LNCaP clone FGC (cell line): ENCODE results near the gene LIMK2.

Experiments used
- DNase-seq: peaks from one replicate; pipeline ENCODE4 v3.0.0-alpha.2; 2011; ENCODE audit warnings: low read depth
- H3K4me3 ChIP-seq: 2 replicates; pipeline ENCODE4 v1.5.1; 2011; ENCODE audit warnings: mild to moderate bottlenecking, low read depth, low read length, control low read depth
- CTCF ChIP-seq: IDR thresholded peaks from 2 replicates; pipeline ENCODE4 v1.5.1; 2012; ENCODE audit warnings: mild to moderate bottlenecking; ENCODE audit not compliant: control insufficient read depth, insufficient read depth; ENCODE audit errors: extremely low read depth

The LIMK2 gene

GRCh38 chr22:31206896-31207687 is 5.0 kb upstream of the LIMK2 start:
- peak; percentile 92 for DNase-seq
- no peak for TF ChIP-seq CTCF
- 0 out of 2 replicates have a peak overlapping the region, but pooled peaks have one; percentile 15 for H3K4me3 ChIP-seq

- H3K4me3 ChIP-seq: no peak overlapping the region
- TF ChIP-seq CTCF: no peak
- no peak for DNase-seq
Measured at GRCh38 chr22:31210556-31211421, 1.3 kb upstream of the LIMK2 start.

DNA sequence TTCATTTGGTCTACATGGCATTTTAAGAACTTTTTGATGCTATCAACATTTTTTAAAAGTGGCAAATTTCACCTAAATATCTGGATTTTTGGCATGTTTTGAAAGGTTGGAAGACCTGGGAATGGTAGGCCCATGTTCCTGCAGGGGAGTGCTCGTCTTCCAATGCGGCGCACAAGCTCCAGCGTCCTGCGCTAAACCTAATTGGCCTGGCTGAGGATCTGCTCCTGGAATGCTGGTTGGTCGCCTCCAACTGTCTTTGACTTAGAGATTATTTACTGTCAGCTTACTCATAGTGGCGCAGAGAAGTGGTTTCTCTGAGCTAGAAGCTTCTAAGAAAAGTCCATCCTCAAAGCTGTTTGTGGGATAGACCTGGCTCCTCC is 626 bp upstream of the LIMK2 start:
- no peak for TF ChIP-seq CTCF
- peak overlapping the region; percentile 96 for H3K4me3 ChIP-seq
- DNase-seq: no peak

DNA sequence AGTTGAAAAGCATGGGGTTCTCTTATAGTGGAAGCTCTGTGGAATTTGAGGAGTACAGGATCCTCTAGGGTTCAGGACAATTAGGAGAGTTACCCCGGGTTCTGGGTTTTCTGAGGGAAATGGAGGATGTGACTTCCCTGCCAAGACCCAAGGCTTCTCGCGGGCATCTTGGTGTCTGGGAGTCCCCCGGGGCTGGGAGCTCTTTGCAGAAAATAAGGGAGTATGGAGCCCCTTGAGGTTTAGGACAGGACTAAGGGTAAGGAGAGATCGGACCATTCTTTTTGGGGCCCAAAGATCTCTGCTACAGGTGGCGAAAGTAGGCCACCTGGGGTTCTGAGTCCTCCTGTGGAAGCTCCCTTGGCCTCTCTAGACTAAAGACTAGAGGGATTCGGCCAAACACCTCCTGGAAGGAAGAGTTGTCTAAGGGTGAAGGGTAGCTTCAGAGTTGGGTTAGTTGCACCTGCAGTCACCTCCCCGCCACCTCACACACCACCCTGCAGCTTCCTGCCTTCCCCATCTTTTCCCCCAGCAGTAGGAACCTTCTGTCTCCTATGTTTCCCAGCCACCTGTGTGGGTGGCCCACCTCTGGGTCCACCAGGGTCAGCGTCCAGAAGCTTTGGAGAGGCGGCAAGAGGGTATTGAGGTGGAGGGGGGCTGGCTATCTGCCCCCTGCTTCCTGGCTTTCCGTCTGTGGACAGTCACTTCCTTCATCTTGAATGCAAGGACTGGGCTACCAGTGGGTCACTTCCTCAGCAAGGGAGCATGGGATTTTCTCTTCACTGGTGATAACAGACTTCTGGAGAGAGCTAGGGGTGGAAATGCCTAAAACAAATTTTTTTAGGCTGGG is 908 bp downstream of the LIMK2 start:
- peak overlapping the region; percentile 96 for H3K4me3 ChIP-seq
- no peak for TF ChIP-seq CTCF
- DNase-seq: no peak

- TF ChIP-seq CTCF: no peak
- peak; percentile 49 for DNase-seq
- peak overlapping the region; percentile 10; the same call in 1 of the 2 replicates for H3K4me3 ChIP-seq
Measured at GRCh38 chr22:31215018-31215535, 3.0 kb downstream of the LIMK2 start.

DNA sequence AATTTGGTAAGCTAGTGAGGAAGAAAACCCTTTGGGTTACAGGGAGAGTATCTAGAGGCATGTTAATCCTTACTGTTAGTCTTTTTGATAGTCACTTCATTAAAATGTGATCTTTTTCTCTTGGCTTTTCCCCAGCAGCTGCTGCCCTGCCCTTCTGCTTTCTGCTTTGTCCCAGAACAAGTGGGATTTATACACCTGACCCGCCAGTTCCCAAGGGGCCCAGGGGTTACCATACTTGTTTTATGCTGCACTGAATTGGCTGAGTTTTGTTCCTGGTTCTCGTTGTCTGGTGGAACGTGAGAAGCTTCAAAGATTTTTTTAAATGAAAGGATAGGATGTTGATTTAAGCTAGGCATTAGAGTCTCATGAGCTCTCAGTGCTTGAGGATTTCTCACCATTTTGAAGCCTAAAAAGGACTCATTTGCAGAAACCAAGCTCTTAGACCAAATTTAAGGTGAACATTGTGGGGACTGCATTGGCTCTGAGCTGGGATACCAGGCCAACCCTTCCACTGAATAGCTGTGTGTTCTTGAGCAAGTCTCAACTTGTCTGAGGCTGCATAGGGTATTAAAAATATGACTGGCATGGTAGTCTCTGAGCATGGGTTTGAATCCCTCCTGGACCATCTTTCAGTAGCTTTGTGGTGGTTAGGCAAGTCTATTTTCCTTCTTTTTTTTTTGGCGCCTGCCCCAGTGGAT is 6.6 kb downstream of the LIMK2 start:
- no peak for TF ChIP-seq CTCF
- H3K4me3 ChIP-seq: no peak overlapping the region
- no peak for DNase-seq
